HG03432 (cell line): ENCODE measurements around the gene TULP4.
"Not testable (repeated sequence)": the region's sequence is repeated elsewhere in the genome, so short reads cannot be mapped to it uniquely, and the experiment has no call there.

ENCODE experiments used
- ATAC-seq: cut with Tn5 transposase; IDR thresholded peaks from one replicate; pipeline ENCODE4 v1.9.1; 2021; ENCODE audit warnings: mild to moderate bottlenecking, moderate library complexity; ENCODE audit not compliant: unreplicated experiment

TULP4 gene

GRCh38 chr6:158499601-158500000, 187.3 kb downstream of the TULP4 start:
- ATAC-seq = no peak

- no peak for ATAC-seq
Observed at GRCh38 chr6:158500016-158500735, 187.9 kb downstream of the TULP4 start.

DNA sequence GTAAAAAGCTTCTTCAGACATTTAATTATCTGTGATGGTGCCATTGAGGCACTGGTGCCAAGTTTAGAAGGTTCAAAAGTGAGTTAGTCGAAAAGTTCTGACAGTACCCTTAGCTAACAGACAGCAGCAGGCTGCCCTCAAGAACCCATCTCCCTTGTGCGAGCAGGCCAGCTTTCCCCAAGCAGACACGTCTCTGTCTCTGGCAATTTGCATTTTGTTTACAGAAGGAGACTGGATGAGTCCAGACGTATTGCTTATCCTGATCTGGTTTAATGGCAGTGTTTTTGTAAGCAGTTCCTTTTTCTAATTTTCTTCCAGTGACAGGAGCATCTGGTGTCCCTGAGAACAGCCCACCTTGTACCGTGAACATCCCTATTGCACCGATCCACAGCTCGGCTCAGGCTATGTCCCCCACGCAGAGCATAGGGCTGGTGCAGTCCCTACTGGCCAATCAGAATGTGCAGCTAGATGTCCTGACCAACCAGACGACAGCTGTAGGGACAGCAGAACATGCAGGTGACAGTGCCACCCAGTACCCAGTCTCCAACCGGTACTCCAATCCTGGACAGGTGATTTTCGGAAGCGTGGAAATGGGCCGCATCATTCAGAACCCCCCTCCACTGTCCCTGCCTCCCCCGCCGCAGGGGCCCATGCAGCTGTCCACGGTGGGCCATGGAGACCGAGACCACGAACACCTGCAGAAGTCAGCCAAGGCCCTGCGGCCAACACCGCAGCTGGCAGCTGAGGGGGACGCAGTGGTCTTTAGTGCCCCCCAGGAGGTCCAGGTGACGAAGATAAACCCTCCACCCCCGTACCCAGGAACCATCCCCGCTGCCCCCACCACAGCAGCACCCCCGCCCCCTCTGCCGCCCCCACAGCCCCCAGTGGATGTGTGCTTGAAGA, 189.3 kb downstream of the TULP4 start:
- no peak for ATAC-seq

- ATAC-seq = no peak
Observed at GRCh38 chr6:158502263-158502950, 190.1 kb downstream of the TULP4 start.

DNA sequence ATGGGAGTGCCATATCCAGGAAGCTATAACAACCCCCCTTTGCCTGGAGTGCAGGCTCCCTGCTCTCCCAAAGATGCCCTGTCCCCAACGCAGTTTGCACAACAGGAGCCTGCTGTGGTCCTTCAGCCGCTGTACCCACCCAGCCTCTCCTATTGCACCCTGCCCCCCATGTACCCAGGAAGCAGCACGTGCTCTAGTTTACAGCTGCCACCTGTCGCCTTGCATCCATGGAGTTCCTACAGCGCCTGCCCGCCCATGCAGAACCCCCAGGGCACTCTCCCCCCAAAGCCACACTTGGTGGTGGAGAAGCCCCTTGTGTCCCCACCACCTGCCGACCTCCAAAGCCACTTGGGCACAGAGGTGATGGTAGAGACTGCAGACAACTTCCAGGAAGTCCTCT, 191.0 kb downstream of the TULP4 start:
- no peak for ATAC-seq

DNA sequence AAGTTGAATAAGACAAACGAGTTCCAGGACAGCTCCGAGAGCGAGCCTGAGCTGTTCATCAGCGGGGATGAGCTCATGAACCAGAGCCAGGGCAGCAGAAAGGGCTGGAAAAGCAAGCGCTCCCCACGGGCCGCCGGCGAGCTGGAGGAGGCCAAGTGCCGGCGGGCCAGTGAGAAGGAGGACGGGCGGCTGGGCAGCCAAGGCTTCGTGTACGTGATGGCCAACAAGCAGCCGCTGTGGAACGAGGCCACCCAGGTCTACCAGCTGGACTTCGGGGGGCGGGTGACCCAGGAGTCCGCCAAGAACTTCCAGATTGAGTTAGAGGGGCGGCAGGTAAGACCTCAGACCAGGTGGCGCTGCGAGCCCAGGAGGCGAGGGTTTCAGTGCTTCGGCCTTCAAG, 191.6 kb downstream of the TULP4 start:
- ATAC-seq = no peak

DNA sequence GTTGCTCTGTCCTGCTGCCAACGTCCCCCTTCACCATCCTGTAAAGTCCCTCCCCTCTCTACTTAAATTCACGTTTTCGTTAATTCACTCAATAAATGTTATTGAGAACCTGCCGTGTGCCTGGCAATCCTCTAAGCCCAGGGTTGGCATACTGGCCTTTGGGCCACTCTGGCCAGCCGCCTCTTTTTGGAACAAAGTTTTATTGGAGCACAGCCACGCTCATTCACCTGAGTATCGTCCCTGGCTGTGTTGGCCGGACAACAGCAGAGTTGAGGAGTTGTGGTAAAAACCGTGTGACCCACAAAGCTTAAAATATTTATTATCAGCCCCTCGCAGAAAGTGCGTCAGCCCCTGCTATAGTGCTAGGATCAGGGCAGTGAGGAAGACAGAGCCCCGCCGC, 192.9 kb downstream of the TULP4 start:
- ATAC-seq = no peak

DNA sequence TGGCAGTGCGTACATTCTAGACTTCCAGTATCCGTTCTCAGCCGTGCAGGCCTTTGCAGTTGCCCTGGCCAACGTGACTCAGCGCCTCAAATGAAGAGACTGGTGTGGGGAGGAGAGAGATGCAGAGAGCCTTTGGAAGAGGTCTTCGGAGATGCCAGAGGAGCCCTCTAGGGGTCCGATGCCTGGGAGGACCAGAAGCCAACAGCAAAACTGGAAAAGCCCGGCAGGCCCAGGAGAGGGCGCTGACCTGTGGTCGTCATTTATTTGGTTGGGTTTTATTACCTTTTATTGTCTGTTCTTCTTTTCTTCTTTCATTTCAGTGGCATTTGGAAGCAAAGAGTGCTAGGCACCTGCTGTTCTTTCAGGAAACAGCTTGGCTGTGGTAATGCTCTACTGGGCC, 194.3 kb downstream of the TULP4 start:
- no peak for ATAC-seq

GRCh38 chr6:158507174-158507573, 194.9 kb downstream of the TULP4 start:
- ATAC-seq = no peak

GRCh38 chr6:158508450-158508849, 196.2 kb downstream of the TULP4 start:
- ATAC-seq = no peak

DNA sequence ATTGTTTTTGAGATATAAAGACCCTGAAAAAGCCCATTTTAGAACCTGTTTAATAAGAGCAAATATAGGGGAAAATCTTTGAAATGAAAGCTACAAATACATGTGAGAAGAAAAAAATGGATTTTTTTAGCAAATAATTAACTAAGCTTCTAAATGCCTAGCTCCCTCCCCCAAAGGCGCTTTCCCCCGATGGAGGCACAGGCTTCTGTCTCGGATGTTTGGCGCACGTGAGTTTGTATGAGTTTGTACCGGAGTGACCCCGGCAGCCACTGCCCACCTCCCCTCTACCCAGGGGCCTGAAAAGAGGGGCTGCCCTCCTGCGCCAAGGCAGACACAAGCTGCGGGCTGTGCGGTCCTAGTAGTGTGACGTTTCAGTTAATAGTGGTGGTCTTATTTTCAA, 197.2 kb downstream of the TULP4 start:
- ATAC-seq = no peak

GRCh38 chr6:158512809-158513208, 200.5 kb downstream of the TULP4 start:
- no peak for ATAC-seq

- no peak for ATAC-seq
Observed at GRCh38 chr6:158514176-158514575, 201.9 kb downstream of the TULP4 start.

DNA sequence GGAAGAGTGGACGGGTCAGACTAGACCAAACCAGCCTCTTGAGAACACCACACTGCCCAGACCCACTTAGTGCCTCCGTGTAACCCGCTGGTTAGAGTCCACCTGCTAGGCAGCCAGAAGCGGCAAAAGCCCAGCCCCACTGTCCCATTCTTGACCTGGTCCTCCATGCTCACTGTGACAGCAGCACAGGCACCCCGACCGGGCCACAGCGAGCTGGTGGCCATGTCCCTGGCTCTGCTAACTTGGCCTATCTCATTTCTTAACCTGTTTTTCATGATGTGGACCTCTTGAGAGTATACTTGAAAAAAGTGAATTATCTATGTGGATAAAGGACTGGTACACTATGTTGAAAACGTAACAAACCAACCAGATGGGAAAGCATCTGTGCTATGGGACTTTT, 202.7 kb downstream of the TULP4 start:
- ATAC-seq = no peak

- no peak for ATAC-seq
Observed at GRCh38 chr6:158516098-158516497, 203.8 kb downstream of the TULP4 start.

GRCh38 chr6:158517038-158517437, 204.8 kb downstream of the TULP4 start:
- ATAC-seq = no peak

DNA sequence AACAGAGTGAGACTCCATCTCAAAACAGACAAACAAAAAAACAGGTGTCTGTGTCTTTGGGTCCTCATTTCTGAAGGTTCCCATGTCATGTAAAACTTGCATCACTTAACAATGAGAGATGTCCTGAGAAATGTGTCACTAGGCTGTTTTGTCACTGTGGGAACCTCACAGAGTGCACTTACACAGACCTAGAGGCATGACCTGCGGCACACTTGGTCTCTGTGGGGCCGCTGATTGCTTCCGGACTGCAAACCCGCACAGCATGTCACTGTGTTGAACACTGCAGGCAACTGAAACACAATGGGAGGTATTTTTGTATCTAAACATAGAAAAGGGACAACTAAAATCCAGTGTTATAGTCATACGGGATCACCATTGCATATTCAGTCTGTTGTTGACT, 205.3 kb downstream of the TULP4 start:
- peak; percentile 54 for ATAC-seq

- ATAC-seq = peak; percentile 86
Observed at GRCh38 chr6:158518191-158519127, 206.2 kb downstream of the TULP4 start.

DNA sequence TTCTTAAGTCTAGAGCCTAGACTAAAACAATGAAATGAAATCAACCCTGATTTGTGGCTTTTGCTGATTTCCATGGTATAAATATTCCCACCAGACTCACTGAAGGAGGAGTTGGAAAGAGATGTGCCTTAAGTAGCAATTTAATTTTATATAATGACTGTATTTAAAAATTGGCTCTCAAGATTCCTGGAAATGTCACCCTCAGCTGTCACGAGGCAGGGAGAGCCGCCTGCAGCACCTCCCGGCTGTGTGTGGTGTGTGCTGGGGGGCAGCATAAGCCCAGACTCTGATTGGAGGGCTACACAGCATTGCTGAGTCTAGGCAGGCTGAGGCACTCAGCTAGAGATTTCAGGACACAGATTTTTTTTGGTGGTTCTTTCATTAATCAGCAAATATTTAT, 207.0 kb downstream of the TULP4 start:
- ATAC-seq = no peak

GRCh38 chr6:158519761-158520160, 207.5 kb downstream of the TULP4 start:
- ATAC-seq = no peak

DNA sequence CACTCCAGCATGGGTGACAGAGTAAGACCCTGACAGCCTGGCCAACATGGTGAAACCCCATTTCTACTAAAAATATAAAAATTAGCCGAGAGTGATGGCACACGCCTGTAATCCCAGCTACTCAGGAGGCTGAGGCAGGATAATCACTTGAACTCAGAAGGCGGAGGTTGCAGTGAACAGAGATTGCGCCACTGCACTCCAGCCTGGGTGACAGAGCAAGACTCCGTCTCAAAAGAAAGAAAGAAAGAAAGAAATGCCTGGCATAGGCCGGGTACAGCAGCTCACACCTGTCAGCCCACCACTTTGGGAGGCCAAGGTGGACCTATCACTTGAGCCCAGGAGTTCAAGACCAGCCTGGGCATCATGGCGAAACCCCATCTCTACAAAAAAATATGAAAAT, 208.7 kb downstream of the TULP4 start:
- ATAC-seq = not testable (repeated sequence)
